ENCODE results near the gene PPP1R1A. TPM values are rescaled to one million over a fixed set of nuclear protein-coding genes. Genes with fewer than 3 reads are reported as not detected.

PPP1R1A gene
- total and polyA plus RNA-seq, 2 experiments from 2014 or later: 14.0 to 43.2 TPM

GRCh38 chr12:54616933-54617680 is 28.6 kb upstream of the PPP1R1A start:
- Histone ChIP-seq H3K27ac (no peak overlapping the region), H2AFZ (no peak overlapping the region), H3K27me3 (peaks cover 36% of the 10 kb centered on the region), H4K20me1 (ENCODE audit: insufficient read depth, poor library complexity, severe bottlenecking) (no peaks in the 10 kb centered on the region), H3K4me3 (no peak overlapping the region), H3K4me2 (no peak overlapping the region), H3K79me2 (no peaks in the 10 kb centered on the region), H3K9me2 (replicated peaks; ENCODE audit: insufficient read depth) (no peaks in the 10 kb centered on the region), H3K4me1 (ENCODE audit: insufficient read depth) (no peaks in the 10 kb centered on the region), H3K36me3 (replicated peaks; ENCODE audit: insufficient read depth, low read depth) (no peaks in the 10 kb centered on the region), H3K9me3 (ENCODE audit: low read depth) (no peaks in the 10 kb centered on the region)
- 81% methylated on average over 6 of the region's 6 CpGs for WGBS (ENCODE audit: low lambda C conversion rate, missing lambda C conversion rate)
- no peak for TF ChIP-seq CTCF (IDR thresholded peaks at IDR 0.05; ENCODE audit: poor library complexity)
- no peak for TF ChIP-seq EZH2 (IDR thresholded peaks at IDR 0.05; ENCODE audit: borderline replicate concordance)
- TF ChIP-seq EZH2phosphoT487 (IDR thresholded peaks at IDR 0.05; ENCODE audit: low read depth, severe bottlenecking, unreplicated experiment): no peak
- no peak for DNase-seq (ENCODE audit: low spot score)

- 80% methylated on average over 1 of the region's 1 CpG for WGBS (ENCODE audit: low lambda C conversion rate, missing lambda C conversion rate)
Observed at GRCh38 chr12:54612225-54612750, 23.8 kb upstream of the PPP1R1A start.

GRCh38 chr12:54611715-54612149 is 23.3 kb upstream of the PPP1R1A start:
- Histone ChIP-seq H4K20me1 (ENCODE audit: insufficient read depth, poor library complexity, severe bottlenecking) (no peaks in the 10 kb centered on the region), H3K4me3 (no peak overlapping the region), H3K79me2 (no peaks in the 10 kb centered on the region), H3K27me3 (peaks cover 51% of the 10 kb centered on the region), H3K9me3 (ENCODE audit: low read depth) (no peaks in the 10 kb centered on the region), H3K36me3 (replicated peaks; ENCODE audit: insufficient read depth, low read depth) (no peaks in the 10 kb centered on the region), H3K9me2 (replicated peaks; ENCODE audit: insufficient read depth) (no peaks in the 10 kb centered on the region), H3K4me2 (no peak overlapping the region), H3K4me1 (ENCODE audit: insufficient read depth) (no peaks in the 10 kb centered on the region), H2AFZ (no peak overlapping the region), H3K27ac (no peak overlapping the region)
- TF ChIP-seq EZH2 (IDR thresholded peaks at IDR 0.05; ENCODE audit: borderline replicate concordance): no peak
- 93% methylated on average over 3 of the region's 3 CpGs for WGBS (ENCODE audit: low lambda C conversion rate, missing lambda C conversion rate)
- no peak for DNase-seq (ENCODE audit: low spot score)

More at GRCh38 chr12:54612225-54612750, 23.8 kb upstream of the PPP1R1A start:
- TF ChIP-seq EZH2 (IDR thresholded peaks at IDR 0.05; ENCODE audit: borderline replicate concordance): no peak
- TF ChIP-seq CTCF (IDR thresholded peaks at IDR 0.05; ENCODE audit: poor library complexity): no peak
- no peak for TF ChIP-seq EZH2phosphoT487 (IDR thresholded peaks at IDR 0.05; ENCODE audit: low read depth, severe bottlenecking, unreplicated experiment)
- Histone ChIP-seq H4K20me1 (ENCODE audit: insufficient read depth, poor library complexity, severe bottlenecking) (no peaks in the 10 kb centered on the region), H2AFZ (no peak overlapping the region), H3K4me2 (no peak overlapping the region), H3K9me2 (replicated peaks; ENCODE audit: insufficient read depth) (no peaks in the 10 kb centered on the region), H3K27ac (no peak overlapping the region), H3K79me2 (no peaks in the 10 kb centered on the region), H3K27me3 (peaks cover 45% of the 10 kb centered on the region), H3K4me3 (no peak overlapping the region), H3K36me3 (replicated peaks; ENCODE audit: insufficient read depth, low read depth) (no peaks in the 10 kb centered on the region), H3K9me3 (ENCODE audit: low read depth) (no peaks in the 10 kb centered on the region), H3K4me1 (ENCODE audit: insufficient read depth) (no peaks in the 10 kb centered on the region)
- no peak for DNase-seq (ENCODE audit: low spot score)

GRCh38 chr12:54608769-54609168 is 20.3 kb upstream of the PPP1R1A start:
- Histone ChIP-seq H4K20me1 (ENCODE audit: insufficient read depth, poor library complexity, severe bottlenecking) (no peaks in the 10 kb centered on the region), H2AFZ (no peak overlapping the region), H3K79me2 (no peaks in the 10 kb centered on the region), H3K4me1 (ENCODE audit: insufficient read depth) (no peaks in the 10 kb centered on the region), H3K9me3 (ENCODE audit: low read depth) (no peaks in the 10 kb centered on the region), H3K4me2 (no peak overlapping the region), H3K4me3 (no peak overlapping the region), H3K36me3 (replicated peaks; ENCODE audit: insufficient read depth, low read depth) (no peaks in the 10 kb centered on the region), H3K9me2 (replicated peaks; ENCODE audit: insufficient read depth) (no peaks in the 10 kb centered on the region), H3K27ac (no peak overlapping the region), H3K27me3 (peaks cover 38% of the 10 kb centered on the region)
- no peak for DNase-seq (ENCODE audit: low spot score)
- WGBS (ENCODE audit: low lambda C conversion rate, missing lambda C conversion rate): 69% methylated on average over 2 of the region's 2 CpGs
- no peak for TF ChIP-seq EZH2phosphoT487 (IDR thresholded peaks at IDR 0.05; ENCODE audit: low read depth, severe bottlenecking, unreplicated experiment)
- no peak for TF ChIP-seq EZH2 (IDR thresholded peaks at IDR 0.05; ENCODE audit: borderline replicate concordance)
- no peak for TF ChIP-seq CTCF (IDR thresholded peaks at IDR 0.05; ENCODE audit: poor library complexity)

Measured in hepatocyte (in vitro differentiated cells).